NOMO-1 treated with dmso at 0.1 percent for 144 hours (cell line): ENCODE data around the gene ASS1.
"Not testable (repeated sequence)": the region's sequence is repeated elsewhere in the genome, so short reads cannot be mapped to it uniquely, and the experiment has no call there.

Source experiments
- DNase-seq: peaks from one replicate; lab custom pipeline; 2025; ENCODE audit not compliant: unreplicated experiment; lab: John Stamatoyannopoulos, UW

Gene ASS1

DNA sequence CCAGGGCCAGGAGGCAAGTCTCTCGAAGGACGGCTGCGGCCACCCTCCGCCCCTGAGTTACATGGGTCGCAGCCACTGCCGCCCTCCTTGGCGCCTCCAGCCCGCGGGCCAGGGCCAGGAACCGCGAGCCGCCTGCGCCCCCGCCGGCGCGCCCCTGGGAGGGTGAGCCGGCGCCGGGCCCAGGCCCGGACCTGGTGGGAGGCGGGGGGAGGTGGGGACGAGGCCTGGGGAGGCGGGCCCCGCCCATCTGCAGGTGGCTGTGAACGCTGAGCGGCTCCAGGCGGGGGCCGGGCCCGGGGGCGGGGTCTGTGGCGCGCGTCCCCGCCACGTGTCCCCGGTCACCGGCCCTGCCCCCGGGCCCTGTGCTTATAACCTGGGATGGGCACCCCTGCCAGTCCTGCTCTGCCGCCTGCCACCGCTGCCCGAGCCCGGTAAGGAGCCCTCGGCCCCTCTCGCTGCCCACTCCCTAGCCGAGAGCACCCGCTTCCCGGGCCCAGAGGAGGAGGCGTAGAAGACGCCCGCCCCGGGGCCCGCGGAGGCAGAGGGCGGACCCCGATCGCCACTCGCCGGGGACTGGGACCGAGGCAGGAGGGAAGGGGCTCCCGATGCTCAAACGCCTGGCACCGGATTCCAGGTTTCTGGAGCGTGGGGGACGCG lies at the start of gene ASS1:
TSS of gene ASS1 (plus strand) at position 397 of the 657 bp plus-strand sequence. CDS start 7,268 bp downstream, outside the sequence.
- DNase-seq, result no peak

DNA sequence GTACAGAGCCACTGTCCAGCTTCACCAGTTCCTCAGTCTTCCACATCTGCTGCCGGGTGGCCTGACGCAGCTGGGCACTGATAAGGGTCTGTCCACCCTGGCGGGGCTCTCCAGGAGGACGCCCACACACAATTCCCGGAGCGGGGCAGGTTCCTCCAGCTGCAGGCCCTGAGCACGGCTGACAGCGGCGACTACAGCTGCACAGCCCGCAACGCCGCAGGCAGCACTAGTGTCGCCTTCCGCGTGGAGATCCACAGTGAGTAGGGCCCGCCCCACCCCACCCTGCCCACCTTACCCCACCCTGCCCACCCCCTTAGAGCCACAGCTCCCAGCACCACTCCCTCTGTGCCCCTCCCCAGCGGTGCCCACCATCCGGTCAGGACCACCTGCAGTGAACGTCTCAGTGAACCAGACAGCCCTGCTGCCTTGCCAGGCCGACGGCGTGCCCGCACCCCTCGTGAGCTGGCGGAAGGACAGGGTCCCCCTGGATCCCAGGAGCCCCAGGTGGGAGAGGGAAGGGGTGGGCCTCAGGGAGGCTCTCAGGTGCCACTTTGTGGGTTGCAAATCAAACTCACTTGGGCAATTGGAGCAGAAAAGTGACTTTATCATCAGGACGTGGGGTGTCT lies 48.8 kb upstream of the ASS1 start:
- DNase-seq, result no peak

DNA sequence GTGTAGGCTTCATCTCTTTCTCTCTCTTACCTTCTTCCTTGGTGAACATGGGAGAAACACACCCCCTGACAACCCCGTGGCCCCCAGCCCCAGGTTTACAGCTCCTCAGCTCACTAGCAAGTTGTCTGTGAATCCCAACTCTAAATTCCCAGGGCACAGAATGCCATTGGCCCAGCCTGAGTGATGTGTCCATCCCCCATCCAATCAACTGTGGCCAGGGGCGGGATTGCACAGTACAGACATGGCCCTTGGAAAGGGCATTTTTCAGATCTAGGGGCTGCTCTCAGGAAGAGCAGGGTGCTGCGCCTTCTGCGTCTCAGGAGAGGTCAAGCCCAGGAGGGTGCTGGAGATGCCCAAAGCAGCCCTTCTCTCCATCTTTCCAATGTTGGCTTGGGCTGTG lies 48.2 kb upstream of the ASS1 start:
- DNase-seq, result no peak

DNA sequence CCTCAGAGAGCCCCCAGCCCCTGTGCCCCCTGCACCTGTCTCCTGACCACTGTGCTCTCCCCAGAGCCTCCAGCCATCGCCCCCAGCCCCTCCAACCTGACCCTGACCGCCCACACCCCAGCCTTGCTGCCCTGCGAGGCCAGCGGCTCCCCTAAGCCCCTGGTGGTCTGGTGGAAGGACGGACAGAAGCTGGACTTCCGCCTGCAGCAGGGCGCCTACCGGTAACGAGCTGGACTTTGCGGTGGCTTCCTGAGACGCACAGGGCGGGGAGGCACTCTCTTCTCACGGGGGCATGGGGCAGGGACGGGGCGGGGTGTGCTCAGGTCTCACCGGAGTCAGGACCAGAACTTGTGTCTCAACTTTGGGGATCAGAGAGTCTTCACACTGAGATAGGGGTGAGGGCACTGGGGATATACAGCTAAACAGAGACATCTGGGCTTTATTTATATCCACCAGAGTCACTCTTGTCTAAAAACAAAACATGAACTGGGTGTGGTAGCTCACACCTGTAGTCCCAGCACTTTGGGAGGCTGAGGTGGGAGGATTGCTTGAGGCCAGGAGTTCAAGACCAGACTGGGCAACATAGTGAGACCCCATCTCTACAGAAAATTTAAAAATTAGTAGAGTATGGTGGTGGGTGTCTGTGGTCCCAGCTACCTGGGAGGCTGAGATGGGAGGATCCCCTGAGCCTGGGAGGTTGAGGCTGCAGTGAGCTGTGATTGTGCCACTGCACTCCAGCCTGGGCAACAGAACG lies 46.1 kb upstream of the ASS1 start:
- no peak for DNase-seq

DNA sequence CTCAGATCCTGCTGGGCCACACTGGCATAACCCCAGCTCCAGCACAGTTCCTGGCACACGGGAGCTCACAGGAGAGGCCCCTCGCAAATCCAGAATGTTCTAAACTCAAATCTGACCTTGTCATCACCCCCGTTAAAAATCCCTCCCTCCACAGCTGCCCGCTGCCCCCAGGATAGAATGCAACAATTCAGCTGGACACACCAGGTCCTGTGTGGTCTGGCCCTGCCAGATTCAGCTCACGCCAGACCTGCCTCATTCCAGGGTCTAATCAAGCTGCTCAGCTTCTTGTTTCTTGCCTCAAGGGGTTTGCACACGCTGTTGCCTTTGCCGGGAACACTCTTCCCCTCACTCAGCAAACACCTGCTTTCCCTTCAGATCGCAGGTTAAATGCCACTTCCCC lies 45.0 kb upstream of the ASS1 start:
- no peak for DNase-seq

DNA sequence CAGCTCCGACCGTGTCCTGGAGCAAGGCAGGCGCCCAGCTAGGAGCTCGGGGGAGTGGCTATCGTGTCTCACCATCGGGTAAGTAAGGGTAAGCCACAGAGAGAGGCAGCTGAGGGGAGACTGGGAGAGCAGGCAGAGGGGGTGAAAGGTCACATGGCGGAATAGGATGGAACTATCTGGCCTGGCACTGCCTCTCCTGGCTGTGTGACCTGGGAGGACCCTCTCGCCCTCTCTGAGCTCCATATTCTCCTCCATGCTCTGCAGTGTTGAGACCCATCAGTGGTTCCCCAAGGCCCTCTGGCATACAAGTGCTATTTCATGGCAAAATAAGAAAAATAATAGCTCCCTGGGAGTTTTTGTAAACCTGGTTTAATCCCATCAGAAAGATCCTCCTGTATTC lies 43.9 kb upstream of the ASS1 start:
- DNase-seq, result no peak

DNA sequence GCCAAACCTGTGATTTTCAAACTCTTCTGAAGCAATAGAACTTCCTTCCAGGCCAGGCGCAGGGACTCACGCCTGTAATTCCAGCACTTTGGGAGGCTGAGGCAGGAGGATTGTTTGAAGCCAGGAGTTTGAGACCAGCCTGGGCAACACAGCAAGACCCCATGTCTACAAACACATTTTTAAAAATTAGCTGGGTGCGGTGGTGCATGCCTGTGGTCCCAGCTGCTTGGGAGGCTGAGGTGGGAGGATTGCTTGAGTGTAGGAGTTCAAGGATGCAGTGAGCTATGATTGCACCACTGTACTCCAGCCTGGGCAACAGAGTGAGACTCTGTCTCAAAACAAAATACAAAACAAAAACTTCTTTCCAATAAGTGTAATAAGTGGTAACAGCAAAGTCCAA lies 43.0 kb upstream of the ASS1 start:
- not testable (repeated sequence) for DNase-seq

DNA sequence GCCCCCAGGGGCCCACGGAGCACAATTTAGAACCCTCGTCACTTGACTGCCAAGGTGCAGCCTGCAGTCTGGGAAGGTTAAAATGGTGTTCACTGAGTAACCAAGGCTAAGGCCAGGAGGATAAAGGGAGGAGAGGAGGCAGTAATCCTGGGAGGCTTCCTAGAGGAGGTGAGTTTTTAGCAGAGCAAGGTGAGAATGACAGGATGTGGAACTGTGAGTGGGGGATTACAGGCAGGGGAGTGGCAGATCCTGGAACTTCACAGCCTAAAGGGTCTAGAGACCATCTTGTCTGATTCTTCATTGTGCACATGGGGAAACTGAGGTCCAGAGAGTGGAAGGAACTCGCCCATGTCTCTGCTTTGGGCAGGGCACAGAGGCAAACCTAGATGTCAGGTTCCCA lies 42.5 kb upstream of the ASS1 start:
- DNase-seq, result no peak

DNA sequence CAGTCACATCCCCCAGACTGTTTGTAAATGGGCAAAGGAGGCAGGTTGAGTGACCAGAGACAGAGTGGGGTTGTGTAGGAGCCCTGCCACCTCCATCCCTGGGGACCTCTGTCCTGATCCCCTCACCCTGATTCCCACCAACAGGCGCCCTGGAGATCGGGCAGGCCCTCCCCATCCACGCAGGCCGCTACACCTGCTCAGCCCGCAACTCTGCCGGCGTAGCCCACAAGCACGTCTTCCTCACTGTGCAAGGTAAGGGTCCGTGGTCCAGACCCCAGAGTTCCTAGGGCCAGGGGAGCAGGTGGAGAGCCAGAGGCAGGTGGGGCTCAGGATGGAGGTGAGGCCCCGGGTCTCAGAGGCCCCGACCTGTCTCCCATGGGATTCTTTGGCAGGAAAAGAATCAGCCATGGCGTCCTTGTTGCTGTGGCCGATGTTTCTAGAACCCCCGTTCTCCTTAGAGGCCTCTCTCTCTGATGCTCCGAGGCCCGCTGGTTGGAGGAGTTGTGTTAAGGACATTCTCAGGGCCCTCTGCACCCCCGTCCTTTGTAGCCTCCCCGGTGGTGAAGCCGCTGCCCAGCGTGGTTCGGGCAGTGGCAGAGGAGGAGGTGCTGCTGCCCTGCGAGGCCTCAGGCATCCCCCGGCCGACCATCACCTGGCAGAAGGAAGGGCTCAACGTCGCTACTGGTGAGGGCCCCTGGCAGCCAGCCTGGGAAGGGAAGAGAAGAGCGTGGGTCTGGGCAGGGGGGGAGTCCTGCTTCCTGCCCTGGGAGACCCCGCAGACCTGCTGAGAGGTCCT lies 41.9 kb upstream of the ASS1 start:
- no peak for DNase-seq

DNA sequence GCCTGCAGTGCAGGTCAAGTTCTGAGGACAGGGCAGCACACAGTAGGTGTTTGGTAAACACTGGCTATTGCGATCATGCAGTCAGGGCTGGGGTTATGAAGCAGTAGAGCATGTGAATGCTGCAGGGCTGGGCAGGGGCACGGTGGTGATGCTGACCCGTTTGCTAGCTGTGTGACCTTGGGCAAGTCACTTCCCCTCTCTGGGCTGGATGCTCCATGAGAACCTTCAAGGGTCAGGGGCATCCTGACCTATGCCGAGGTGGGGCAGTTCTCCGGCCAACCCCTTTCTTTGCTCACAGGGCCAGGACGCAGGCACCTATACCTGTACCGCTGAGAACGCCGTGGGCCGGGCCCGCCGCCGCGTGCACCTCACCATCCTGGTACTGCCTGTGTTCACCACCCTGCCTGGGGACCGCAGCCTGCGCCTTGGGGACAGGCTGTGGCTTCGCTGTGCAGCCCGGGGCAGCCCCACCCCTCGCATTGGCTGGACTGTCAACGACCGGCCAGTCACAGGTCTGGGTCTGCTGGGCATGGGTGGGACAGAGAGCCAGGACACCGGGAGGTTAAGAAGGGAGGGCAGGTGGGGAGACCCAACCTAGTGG lies 39.0 kb upstream of the ASS1 start:
- no peak for DNase-seq

DNA sequence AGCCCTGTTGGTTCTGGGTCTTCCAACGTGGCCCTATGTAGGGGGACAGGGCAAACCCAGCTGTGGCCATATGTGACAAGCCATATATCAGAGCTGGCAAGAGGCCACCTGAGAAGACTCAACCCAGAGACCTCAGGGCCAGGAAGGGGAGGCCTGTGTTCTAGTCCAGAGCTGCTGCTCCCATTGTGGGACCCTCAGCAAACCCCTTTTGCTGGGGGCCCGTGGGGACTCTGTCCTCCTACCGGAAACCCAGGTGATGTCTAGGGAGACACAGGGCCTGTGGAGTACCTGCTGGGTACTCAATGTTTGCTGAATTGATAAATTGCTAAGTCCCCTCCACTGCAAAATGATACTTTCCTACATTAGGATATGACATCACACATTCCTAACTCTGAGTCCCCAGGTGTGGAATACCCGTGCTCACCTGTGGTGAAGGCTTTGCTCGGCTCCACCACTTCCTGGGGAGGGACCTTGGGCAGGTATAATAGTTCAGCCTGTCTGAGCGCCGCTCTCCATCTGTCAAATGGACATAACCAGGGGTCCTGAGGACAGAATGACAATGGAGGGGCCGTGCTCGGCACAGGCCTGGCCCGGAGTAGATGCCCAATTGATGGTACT lies 38.4 kb upstream of the ASS1 start:
- DNase-seq, result no peak

DNA sequence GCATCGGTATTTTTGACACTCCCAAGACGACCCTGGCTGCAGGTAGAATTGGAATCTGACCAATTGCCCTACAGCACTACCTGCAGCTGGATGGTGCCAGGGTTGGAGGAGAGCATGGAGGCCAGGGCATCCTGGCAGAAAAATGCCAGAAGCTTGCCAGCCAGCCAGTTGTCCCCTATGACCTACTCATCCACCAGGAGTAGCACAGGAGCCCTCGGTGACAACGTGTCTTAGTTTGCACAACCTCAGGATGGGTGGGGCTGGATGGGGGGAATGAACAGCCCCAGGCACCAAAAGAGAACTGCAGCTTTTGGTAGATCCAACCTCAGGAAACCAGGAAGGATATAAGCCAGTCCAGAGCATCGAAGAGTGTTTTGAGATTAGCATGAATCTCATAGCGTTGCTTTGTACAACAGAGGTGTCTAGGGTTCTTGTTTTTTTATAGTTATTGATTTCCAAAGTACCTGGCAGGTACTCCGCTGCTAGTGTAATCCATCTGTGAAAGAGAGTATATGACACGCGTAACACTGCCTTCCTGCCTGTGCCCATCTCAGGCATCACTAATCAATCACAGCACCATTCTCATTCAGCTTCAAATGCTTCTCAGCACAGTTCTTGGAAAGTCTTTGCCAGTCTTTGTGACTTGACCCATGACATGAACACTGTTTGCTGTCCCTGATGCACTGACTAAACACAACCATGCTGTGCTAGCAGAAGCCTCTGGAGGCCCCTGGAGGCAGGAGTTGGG lies 36.7 kb upstream of the ASS1 start:
- no peak for DNase-seq

DNA sequence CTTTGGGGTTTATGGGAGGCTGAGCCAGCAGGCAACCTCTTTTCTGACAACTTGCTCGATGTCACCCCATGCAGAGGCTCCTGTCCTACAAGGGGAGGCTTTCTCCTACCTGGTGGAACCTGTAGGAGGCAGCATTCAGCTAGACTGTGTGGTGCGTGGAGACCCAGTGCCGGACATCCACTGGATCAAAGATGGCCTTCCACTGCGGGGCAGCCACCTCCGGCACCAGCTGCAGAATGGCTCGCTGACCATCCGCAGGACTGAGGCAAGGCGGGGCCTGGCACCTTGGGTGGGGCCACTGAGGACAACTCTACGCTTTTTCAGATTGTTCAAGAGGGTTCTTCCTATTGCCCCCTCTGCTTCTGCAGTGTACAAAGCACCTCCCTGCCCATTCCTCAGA lies 36.1 kb upstream of the ASS1 start:
- DNase-seq, result no peak

DNA sequence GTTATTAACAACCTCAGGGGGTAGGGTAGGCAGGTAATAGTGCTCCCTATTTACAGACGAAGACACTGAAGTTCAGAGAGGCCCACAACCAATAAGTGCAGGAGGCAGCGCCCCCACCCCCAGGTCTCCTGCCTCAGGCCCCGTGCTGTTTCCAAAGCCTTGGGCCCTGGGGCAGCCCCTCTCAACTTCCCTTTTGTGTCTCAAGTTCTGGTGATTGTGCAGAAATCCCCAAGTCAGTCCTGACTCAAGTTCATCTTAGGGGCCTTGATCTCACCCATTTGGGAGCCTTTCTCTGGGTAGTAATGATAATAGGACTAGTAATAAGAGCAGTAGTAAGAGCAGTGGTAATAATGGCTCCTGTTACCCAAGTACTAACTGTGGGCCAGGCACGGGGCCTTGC lies 35.5 kb upstream of the ASS1 start:
- no peak for DNase-seq

DNA sequence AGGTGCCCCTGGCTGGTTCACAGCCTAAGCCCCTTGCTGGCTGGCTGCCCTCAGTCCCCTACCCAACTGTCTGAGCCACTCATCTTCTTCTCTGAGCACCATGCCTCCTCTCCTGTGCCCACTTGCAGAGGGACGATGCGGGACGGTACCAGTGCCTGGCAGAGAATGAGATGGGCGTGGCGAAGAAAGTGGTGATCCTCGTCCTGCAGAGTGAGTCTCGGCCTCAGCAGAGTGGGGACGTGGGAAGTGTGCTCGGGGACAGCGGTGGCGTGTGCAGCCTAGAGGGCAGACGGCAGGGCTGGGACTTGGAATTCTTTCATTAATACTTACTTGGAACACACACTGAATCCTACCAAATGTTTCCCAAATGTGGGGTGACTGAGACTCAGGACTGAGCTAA lies 34.3 kb upstream of the ASS1 start:
- DNase-seq, result no peak

DNA sequence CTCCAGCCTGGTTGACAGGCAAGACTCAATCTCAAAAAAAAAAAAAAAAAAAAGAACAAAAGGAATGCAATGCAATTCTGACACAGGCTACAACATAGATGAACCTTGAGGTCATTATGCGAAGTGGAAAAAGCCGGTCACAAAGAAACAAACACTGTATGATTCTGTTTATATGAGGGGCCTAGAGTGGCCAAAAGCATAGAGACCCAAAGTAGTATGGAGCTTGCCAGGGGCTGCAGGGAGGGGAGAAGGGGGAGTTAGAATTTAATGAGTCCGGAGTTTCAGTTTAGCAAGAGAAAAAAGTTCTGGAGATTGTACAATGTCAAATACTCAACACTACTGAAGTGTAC lies 33.2 kb upstream of the ASS1 start:
- no peak for DNase-seq

DNA sequence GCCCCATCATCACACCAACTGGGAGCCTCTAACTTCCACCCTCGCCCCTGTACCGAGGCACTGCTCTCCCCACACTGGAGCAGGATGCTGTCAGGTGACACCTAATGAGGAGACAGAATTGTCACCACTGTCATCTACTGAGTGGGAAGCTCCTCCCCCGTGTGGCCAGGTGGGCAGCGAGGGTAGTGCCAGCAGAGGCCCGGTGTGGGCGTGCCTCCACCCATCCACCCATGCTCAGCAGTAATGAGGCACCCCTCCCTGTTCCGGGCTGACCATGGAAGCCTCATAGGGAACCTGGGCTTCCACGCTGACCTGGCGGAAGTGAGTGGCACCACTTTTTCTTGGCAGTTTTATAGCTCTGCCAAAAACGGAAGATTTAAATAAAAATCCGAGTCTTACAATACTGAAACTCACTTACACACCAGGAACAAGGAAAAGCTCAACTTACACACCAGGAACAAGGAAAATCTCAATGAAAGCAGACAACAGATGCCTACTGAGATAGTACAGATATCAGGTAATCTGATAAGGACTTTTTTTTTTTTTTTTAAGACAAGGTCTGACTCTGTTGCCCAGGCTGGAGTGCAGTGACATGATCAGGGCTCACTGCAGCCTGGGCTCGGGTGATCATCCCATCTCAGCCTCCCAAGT lies 30.6 kb upstream of the ASS1 start:
- no peak for DNase-seq

DNA sequence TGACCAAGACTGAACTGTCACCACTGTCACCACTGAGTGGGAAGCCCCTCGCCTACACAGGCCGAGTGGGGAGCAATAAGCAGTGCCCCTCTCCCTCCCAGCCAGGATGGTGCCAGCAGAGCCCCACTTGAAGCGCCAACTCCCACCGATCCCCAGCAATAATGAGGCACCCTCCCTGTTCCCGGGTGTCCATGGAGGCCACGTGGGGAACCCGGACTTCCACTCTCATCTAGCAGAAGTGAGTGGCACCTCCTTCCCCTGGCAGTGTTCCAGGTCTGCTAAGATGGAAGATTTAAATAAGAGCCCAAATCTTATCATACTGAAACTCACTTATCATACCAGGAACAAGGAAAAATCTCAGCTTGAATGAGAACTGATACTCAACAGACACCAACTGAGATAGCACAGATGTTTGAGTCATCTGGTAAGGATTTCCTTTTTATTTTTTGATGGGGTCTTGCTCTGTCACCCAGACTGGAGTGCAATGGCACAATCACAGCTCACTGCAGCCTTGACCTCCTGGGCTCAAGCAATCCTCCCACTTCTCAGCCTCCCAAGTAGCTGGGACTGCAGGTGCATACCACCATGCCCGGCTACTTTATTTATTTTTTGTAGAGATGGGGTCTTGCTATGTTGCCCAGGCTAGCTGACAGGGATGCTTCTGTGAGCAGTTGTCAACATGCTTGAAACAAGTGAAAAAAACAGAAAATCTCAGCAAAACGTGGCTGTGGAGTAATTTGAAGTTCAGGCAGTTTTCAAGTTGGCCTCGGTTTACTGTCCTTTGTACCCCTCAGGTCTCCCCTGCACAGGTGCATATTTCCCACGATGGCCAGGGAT lies 29.6 kb upstream of the ASS1 start:
- no peak for DNase-seq

DNA sequence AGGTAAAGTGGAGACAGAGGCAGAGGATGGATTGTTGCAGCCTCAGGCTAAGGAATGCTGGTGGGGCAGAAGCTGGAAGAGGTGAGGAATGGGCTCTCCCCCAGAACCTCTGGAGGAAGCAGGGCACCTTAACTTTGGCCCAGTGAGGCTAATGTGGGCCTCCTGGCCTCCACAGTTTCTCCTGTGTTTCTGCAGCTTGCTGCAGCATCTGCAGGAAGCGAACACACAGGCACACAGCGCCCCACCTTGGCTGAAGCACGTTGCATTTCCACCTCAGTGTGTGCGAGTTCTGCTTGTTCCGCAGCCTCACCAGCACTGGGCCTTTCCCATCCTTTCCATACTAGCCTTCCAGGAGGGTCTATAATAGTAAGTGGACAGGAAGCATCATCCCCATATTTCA lies 27.2 kb upstream of the ASS1 start:
- DNase-seq, result no peak
